Measurements from ENCODE around the gene MRM3.

Gene MRM3

GRCh38 chr17:781805-782731 lies at the start of gene MRM3, which contains the start of gene GLOD4:
TSS of gene MRM3 (plus strand) at chr17:782353. CDS start at chr17:782379, 26 bp downstream.
TSS of gene GLOD4 (minus strand) at chr17:782280. CDS start at chr17:782255, 25 bp downstream.
- no peak for TF ChIP-seq CTCF (IDR thresholded peaks at IDR 0.05)

GRCh38 chr17:732902-733720 lies 49.0 kb upstream of the MRM3 start:
- no peak for TF ChIP-seq CTCF (IDR thresholded peaks at IDR 0.05)

DNA sequence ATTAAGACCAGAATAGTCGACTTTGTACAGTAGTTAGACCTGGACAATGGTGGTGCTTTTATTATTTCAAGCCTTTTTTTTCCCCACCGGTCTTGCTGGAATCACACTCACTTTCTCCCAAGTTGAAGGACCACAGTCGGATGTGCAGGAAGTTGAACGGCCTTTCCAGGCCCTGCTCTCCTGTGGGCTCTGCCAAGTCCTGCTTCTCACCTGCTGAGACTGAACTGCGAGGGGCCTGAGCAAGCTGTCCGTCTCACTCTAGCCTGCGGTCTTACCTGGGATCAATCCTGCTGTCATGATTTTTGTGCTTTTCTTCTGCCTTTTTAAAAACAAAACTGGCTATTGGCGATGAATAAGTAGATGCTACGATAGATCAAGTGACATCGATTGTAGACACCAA lies 48.4 kb upstream of the MRM3 start:
- no peak for TF ChIP-seq CTCF (IDR thresholded peaks at IDR 0.05)

- TF ChIP-seq CTCF (IDR thresholded peaks at IDR 0.05), result no peak
Observed at GRCh38 chr17:737561-738113, 44.5 kb upstream of the MRM3 start.

- no peak for TF ChIP-seq CTCF (IDR thresholded peaks at IDR 0.05)
Observed at GRCh38 chr17:740240-741017, 41.7 kb upstream of the MRM3 start.

- TF ChIP-seq CTCF (IDR thresholded peaks at IDR 0.05), result no peak
Observed at GRCh38 chr17:742147-742793, 39.9 kb upstream of the MRM3 start.
